GM19372 (cell line): Measurements from ENCODE around the gene PLCB1.

Experiments used
- ATAC-seq: cut with Tn5 transposase; IDR thresholded peaks from one replicate; pipeline ENCODE4 v1.9.1; 2021; ENCODE audit warnings: mild to moderate bottlenecking, low read depth, moderate library complexity; ENCODE audit not compliant: unreplicated experiment

PLCB1 gene

DNA sequence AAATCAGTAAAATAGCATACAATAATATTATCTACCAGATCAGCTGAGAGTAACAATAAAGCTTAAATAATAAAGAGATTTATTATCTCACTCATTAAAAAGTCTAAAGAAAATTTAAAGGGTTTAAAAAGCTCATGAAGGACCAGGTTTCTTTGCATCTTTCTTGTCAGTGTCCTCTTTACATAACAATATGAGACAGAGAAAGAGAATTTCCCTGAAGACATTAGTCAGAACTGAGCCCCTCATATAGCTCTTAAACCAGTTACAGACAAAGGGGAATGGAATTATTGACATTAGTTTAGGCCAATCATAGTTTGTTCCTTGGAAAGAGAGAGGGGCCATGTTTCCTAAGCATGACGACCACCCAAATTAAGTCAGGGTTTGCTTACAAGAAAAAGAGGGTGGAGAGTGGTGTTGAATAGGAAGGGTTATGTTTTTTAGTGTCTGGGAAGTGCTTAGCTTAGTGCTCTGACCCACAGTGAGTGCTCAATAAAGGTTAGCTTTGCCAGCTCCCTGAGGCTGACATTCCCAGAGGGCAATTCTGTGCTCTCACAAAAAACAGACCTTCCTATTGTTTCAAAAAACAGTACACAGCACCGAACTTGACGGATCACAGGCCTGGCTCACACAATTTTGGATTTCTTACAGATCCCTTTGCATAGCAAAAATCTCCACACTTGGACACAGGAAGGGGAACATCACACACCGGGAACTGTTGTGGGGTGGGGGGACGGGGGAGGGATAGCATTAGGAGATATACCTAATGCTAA is 3.6 kb upstream of the PLCB1 start:
- ATAC-seq: no peak

DNA sequence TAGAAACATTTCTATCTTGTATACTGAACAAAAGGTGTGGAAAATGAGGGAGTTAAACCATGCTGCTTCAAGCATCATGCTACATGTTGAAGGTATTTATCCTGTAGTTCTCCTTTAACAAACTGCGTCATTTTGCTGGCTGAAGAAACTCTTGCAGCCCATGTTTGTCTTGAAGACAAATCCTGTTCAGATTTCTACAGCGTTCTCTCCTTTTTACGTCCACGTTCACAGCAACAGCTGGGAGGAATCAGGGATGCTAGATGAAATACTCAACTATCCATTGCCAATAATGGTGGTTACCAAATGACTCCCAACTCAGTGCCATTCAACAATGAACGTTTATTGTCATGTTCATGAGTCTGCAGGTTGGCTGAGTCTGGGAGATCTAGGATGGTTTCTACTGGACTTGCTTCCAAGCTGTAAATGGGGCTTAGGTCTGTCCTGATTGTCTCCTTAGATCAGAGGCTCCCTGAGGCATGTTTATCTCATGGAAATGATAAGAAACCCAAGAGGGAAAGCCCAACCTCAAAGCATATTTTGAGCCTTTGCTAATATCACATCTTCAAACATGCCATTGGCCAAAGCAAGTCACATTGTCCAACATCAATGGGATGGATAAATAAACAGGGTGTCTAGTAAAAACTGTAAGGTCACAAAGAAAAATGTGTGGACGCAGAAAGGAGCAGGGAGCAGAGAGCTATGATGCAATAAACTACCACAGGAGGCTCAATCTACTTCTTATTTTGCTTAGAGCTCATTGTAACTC is 2.7 kb upstream of the PLCB1 start:
- no peak for ATAC-seq

DNA sequence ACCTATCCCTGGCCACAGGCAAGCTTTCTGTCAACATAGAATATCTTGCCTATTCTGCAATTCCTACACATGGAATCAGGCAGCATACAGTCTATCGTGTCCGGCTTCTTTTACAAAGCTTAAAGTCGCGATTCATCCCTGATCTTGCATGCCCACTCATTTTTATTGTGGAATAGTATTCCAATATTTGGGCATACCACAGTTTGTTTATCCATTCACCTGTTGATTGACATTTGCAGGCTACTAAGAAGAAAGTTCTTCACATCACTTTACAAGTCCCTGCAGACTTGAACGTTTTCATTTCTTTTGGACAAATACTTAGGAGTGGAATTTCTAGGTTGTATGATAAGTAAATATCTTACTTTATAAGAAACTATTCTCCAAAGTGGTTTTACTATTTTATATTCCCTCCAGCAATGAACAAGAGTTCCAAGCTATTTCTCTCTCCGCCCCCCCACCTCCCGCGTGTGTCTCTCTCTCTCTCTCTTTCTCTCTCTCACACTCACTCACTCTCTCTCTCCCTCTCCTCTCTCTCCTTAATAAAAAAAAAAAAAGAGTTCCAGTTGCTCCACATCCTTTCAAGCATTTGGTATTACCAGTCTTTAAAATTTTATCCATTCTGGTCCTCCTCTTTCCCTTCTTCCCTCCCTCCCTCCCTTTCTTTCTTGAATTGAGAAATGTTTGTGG is 1.1 kb upstream of the PLCB1 start:
- no peak for ATAC-seq

DNA sequence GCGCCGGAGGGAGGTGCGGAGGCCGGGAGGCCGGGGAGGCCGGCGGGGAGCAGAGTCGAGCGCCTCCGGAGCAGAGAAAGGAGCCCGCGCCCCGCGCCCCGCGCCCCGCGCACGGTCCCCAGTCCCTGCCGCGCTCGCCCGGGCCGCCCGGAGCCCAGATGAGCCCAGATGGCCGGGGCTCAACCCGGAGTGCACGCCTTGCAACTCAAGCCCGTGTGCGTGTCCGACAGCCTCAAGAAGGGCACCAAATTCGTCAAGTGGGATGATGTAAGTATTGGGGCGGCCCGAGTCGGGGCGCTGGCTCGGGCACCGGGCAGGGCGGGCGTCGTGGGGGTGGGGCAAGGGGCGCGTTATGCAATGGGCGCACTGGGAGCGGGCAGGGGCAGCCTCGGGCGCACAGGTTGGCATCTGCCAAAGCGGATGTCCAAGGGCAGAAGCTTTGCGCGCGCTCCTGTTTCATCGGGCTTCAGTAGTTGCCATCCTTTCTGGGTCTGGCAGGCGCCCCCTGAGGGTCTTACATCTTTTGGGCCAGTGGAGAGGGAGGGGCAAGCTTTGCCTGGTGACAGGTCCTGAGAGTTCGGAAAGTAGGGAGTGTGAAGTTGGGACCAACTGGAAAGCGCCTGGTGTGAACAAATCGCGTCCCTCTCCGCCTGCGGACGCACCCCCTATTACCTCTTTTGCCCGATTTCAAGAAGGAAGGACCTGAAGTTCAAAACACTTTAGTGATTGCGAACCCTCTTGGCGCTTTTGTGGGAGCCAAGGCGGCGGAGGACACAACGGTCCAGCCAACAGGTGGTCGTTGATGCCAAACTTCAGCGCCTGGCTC is 631 bp downstream of the PLCB1 start:
- no peak for ATAC-seq

DNA sequence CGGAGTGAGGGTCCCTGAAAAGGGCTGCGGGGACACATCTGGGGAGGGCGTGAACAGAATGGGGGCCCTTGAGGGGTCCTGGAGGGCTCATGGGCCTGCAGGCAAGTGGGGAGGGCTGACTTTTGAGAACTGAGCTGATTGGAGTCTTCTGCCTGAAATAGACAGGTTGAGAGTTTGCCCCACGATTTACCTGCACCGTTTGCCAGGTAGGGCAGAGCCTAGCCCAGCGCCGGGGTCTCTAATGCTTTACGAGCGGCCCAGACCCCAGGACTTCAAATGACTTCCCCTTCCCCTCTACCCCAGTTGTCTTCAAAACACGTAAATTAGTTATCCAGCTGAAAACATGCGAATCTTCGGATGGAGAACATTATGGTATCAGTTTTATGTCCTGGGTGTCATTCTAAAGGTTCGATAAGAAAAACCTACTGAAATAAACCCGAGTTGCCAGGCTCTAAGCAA is 1.3 kb downstream of the PLCB1 start:
- no peak for ATAC-seq

DNA sequence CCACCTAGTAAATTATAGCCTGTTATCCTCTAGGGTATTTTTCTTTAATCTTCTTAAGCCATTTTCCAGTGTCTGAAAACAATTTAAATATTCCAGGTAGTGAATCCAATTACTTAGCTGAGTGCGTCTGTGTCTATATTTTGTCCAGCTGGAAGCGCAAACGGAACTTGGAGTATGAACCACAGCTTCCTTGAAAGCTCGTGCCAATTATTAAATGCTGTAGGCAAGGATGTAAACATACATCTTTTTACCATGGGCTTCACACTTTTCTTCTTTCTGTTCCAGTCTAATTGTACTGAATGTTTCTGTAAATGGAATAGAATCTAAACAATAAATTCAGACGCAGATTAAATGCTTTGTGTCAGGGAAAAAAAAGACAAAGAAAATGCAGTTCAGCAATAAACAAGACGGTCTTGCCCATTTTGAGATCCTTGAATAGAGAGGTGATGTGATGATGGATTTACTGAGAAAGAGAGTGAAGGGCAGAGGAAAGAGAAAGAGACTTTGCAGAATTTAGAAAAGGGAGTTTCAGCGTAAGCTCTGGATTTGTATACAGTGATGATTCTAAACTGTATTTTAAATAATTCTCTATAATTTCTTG is 1.9 kb downstream of the PLCB1 start:
- no peak for ATAC-seq

DNA sequence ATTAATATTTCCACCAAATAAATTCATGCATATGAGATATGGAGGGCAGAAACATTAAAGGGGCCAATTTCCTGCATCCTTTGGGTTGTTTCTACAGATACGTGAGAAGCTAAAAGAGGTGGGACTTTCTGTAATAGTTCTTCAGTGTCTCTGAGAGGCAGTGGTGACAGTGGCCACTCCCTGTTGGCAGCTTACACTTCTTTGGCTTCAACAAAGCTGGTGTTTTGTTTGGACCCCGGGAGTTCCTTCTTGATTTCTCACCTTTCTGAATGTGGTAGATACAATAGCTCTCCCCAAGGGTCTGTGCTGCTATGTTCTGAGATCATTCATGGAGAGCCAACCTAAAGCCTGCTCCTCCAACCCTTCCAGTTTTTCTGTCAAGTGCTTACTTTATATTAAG is 7.8 kb downstream of the PLCB1 start:
- ATAC-seq: no peak

DNA sequence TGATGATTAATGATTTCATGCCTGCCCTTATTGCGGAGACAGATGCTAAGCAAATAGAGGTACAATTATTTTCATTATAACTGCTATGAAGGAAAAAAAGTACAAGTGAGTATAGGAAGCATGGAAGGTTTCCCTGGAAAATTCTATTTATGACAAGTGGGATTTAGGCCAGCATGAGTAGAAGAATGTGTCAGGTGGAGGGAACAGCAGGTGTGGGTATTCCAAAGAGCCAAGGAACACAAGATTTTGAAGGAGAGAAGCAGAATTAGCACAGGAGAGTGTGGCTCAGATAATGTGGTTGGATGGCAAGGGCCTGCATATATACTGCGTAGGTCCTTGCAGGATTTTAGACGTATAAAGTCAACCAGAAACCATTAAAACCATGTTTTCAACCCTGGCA is 11.4 kb downstream of the PLCB1 start:
- ATAC-seq: no peak

DNA sequence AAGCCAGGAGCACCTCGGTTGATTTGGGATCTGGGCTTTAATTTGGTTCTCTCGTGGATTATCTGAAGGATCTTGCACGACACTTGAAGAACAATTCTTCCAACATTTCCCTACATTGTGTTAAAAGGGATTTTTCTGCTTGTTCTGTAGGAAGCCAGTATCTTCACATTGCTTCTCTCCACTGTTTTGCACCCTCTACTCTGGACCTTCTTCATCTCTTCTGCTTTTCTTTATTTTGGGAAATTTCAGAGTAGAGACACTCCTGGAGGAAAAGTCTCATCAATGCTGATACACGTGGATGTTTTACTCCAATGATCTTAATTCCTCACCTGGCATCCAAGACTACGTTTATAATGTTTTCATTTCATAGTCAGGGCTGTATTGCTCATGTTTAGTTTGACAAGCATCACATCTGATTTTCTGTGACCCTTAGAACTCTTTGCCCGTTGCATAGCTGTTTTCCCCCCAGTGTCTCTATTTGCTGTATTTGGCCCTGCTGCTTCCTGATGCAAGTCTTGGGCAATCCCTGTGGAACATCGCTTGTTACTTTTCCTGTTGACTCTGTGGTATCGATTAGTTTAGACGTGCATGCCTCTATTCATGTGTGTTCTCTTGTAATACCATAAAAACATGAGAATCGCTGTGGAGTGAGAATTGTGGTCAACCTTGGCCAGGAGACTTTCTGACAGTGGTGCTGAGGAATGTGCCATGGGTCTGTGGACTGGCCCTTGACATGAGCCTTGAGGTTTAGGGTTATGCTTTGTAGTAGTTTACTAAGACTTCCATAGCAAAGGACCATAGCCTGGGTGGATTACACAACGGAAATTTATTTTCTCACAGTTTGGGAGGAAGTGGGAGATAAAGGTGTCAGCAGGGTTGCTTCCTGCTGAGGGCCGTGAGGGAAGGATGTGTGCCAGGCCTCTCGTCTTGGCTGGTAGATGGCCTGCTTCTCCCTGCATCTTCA is 12.5 kb downstream of the PLCB1 start:
- no peak for ATAC-seq

DNA sequence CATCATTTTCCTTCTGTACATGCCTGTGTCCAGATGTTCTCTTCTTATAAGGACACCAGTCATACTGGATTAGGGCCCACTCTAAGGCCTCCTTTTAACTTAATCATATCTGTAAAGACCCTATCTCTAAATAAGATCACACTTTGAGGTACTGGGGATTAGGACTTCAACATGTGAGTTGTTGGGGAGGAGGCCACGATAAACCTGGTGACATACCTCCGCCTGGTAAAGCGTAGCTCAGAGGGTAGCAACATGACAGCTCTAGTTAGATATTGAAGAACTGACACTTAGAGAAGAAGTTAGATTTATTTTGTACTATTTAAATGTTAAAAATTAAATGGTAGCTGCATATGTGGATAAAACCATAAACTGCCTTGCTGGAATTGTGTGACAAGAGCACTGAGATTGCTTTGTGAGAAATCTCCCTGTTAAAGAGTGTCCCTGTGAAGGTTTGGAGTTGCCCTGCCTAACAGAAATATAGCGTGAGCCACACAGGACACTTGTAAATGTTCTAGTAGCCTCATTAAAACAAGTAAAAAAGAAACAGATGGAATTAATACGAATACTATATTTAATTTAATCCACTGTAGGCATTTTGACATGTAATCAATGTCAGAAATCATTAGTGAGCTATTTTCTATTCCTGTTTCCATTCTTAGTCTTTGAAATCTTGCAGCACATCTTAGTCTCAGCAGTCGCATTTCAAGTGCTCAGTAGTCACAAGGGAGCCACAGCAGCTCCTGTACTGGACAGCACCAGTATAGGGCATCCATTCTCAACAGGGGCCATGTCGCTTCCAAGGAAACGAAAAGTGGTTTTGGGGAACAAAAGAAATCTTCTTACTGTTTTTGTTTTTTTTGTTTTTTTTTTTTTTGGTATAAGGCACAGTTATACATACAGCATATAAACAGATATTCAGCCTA is 13.4 kb downstream of the PLCB1 start:
- no peak for ATAC-seq

DNA sequence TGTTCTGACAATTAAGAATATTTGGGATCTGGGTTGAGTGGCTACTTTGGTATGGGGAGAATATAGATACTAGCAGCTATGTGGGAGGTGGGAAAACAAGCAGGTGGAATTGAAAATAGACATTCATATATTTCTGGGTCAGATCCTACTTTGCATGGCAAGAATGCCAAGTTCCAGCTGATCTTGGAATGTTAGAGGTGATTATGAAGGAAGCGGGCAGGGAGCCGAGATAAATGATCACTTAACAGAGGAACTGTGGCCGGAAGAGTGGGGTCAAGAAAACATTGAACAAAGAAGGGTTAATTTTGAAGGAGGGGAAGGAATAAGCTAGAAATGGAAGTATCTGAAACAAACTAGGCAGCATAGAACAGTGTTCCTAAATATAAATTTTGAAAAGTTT is 15.4 kb downstream of the PLCB1 start:
- no peak for ATAC-seq

DNA sequence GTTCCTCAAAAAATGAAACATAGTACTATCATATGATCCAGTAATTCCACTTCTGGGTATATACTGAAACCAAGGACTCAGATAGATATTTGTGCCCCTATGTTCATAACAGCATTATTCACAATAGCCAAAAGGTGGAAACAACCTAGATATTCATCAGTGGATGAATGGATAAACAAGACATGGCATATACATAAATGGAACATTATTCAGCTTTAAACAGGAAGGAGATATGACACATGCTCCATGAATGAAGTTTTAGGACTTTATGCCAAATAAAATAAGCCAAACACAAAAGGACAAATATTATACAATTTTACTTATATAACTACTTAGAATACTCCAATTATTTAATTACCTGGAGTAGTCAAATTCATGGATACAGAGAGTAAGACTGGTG is 16.4 kb downstream of the PLCB1 start:
- no peak for ATAC-seq

DNA sequence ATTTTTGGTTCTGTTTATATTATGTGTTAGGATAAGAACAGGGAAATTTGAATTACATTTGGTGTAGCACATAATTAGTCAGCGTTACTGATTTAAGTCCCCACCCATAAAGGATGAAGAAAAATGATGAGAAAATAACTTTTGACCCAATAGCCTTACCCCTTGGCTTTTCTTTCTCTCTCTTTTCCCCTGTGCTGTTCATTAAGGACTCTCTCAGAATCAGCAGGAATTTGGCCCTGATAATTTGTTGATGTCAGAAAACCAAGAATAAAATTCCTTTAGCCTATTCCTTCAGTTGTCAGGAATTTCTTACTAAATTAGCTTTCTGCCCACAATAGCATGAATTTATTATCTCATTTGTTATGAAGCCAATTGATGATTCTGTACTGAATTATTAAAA is 18.5 kb downstream of the PLCB1 start:
- ATAC-seq: no peak

DNA sequence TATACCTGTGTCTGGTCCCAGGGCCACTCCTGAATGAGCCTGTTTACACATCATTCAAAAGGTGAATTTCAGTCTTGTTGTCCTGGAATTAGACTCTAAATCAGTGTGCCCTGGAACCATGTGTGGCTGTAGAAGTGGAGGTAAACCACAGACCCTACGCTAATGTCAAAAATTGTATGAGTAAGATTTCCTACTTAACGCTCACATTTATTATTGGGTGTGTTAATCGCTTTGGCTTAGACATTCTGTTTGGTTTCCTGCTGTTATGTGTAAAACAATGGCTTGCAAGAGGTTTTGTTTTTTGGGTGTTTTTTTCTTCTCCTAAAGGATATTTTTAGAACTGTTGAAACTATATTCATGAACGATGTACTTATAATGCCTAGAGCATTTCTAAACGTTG is 19.3 kb downstream of the PLCB1 start:
- ATAC-seq: no peak

DNA sequence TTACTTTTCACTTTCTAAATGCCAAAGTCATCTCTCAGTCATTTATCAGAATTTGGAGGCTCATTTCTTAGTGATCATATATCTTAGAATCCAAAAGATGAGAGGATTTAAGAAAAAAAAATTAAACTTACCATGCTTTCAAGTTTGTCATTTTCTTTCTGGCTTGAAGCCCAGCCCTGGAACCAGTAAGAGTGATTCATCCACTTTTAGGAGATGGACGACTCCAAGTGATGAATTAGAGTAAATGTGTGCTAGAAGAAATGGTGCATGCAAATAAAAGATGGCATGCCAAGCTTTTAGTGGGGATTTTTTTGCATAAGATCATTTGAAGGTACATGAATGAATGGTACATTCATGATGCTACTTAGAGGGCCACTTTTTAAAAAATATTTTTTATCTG is 20.1 kb downstream of the PLCB1 start:
- no peak for ATAC-seq

DNA sequence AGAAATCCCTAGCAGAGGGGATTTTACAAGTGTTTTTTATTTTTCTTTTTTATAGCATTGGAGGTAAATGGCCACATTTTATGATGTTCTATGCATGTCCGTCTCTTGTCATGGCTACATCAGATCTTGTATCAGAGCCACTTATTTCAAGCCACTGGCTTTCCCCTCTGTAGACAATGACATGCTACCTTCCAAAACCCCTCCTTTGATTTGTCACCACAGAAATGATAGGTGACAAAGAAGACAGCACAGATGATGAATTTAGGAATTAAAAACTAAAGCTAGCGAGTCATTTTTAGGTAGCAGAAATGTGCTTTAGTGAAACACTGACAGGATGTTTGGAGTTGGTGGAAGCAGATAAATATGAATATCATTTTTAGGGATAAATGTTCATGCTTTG is 20.8 kb downstream of the PLCB1 start:
- no peak for ATAC-seq

DNA sequence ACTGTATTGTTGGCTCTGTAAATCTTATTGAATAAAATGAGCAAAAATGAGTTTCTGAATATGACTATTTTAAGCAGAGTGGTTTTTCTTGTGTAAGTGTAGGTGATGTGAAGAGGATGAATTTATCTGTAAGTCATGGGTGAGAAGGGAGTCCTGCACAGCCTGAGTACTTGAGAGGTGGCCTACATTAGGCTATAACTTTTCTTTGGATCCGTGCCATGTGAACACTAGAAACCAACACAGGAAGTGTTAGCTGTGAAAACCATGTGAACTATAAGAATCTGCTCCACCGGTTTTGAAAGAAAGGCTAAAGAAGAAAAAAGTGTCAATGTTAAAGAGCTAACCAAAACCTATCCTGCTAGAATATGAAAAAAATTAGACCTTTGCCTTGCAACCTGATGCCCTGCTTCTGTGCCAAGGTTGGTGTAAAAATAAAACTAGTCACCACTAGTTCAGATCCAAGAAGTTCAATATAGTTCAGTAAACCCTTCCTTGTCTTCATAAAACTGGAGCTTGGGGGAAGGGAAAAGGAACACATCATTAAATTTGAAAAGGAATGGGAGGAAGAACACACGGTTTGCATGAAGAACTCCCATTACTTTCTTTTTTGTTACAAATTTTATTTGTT is 21.3 kb downstream of the PLCB1 start:
- peak; percentile 46 for ATAC-seq

DNA sequence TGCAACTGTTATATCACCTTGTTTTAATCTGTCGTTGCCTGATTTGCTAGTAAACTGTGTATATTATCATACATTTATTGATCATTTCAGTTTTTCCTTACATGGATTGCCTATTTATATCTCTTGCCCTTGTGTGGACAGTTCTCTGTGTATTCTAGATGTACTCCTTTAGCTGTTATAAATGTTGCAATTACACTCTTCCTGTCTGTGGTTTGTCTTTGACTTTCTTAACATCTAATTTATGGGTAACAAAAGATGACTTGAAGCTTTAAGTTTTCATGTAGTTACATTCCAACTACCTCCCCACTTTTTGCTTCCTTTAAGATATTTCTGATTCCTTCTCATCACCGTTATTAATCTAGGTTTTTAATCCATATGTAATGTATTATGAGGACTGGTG is 22.6 kb downstream of the PLCB1 start:
- no peak for ATAC-seq
